GM12891 (cell line): ENCODE results near the gene STXBP5.

Experiments
- PAX5 ChIP-seq: IDR thresholded peaks from 2 replicates; pipeline ENCODE4 v1.6.1; 2011; ENCODE audit warnings: low read length, moderate library complexity, mild to moderate bottlenecking; ENCODE audit not compliant: insufficient read depth, severe bottlenecking
- POLR2A ChIP-seq: IDR thresholded peaks from 2 replicates; pipeline ENCODE4 v1.6.1; 2011; ENCODE audit warnings: low read depth, low read length, control low read depth
- POLR2AphosphoS5 ChIP-seq: IDR thresholded peaks from 2 replicates; pipeline ENCODE4 v1.6.1; 2011; ENCODE audit warnings: low read depth, low read length, control low read depth
- POU2F2 ChIP-seq: IDR thresholded peaks from 2 replicates; pipeline ENCODE4 v1.6.1; 2011; ENCODE audit warnings: low read depth, mild to moderate bottlenecking, control low read depth, low read length, moderate library complexity
- SPI1 ChIP-seq: IDR thresholded peaks from 2 replicates; pipeline ENCODE4 v1.6.1; 2011; ENCODE audit warnings: low read depth, low read length, control low read depth
- TAF1 ChIP-seq: IDR thresholded peaks from 2 replicates; pipeline ENCODE4 v1.6.1; 2011; ENCODE audit warnings: low read depth, low read length, control low read depth

DNA sequence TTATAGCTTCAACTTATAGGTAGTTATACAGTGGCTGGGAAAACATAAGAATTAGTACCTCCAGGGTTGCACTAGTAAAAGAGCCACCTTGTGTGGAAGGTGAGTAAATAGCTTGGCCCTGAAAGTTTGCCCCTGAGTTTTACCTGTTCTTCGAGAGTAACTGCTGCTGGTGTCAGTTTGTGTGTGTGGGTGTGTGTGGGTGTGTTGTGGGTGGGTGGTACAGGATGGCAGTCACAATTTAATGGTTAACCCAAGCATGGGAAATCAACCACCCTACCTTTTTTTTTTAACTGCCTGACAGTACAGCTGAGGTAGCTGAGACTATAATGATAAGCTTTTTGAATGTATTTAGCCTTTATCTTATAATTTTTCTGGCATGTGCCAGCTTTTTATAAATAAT lies 137.3 kb downstream of the STXBP5 start:
- TF ChIP-seq POLR2AphosphoS5 (no peak), POLR2A (no peak), TAF1 (no peak), PAX5 (no peak), SPI1 (no peak), POU2F2 (no peak)
